Medulla oblongata (tissue), 1 donor: ENCODE measurements around the gene ANXA9.

Experiments
- DNase-seq: peaks from one replicate; pipeline ENCODE4 v3.0.0-alpha.2; 2015; ENCODE audit errors: extremely low spot score

The ANXA9 gene

GRCh38 chr1:150981805-150982712, at the start of gene ANXA9:
ANXA9 (plus strand) TSS chr1:150982292; CDS start chr1:150983106, 814 bp downstream.
- DNase-seq: no peak

GRCh38 chr1:150944856-150945255, 37.2 kb upstream of the ANXA9 start:
- DNase-seq: no peak

DNA sequence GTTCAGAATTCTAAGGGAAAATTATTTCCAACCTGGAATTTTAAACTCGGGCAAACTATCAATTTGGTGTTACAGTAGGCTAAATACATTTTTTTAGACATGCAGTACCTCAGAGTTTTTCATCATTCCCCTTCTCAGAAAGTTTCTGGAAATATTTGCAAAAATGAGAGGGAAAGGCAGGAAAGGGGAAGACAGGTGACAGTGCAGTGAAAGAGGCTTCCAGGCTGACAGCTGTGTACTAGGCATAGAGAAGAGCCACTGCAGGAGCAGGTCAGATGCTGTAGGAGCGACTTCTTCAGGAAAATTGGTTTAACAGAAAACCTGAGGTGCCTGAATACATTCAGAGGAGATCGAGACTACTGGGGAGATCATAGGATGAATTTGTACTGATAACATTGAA, 27.4 kb upstream of the ANXA9 start:
- no peak for DNase-seq

GRCh38 chr1:150955280-150955679, 26.8 kb upstream of the ANXA9 start:
- no peak for DNase-seq

DNA sequence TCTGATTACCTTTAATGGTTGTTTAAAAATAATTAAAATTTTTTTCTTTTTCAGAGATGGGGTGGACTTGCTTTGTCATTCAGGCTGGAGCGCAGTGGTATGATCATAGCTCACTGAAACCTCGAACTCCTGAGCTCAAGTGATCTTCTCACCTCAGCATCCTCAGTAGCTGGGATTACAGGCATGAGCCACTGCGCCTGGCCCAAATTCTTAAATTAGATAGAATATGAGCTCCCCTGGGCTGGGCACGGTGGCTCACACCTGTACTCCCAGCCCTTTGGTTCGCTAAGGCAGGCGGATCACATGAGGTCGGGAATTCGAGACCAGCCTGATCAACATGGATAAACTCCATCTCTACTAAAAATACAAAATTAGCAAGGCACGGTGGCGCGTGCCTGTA, 24.4 kb upstream of the ANXA9 start:
- DNase-seq: no peak

DNA sequence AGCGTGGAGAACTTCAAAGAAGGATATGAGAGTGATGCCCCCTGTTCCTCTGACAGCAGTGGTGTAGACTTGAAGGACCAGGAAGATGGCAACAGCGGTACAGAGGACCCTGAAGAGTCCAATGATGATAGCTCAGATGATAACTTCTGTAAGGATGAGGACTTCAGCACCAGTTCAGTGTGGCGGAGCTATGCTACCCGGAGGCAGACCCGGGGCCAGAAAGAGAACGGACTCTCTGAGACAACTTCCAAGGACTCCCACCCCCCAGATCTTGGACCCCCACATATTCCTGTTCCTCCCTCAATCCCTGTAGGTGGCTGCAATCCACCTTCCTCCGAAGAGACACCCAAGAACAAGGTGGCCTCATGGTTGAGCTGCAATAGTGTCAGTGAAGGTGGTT, 21.4 kb upstream of the ANXA9 start:
- DNase-seq: no peak

GRCh38 chr1:150961756-150962155, 20.3 kb upstream of the ANXA9 start:
- DNase-seq: no peak

DNA sequence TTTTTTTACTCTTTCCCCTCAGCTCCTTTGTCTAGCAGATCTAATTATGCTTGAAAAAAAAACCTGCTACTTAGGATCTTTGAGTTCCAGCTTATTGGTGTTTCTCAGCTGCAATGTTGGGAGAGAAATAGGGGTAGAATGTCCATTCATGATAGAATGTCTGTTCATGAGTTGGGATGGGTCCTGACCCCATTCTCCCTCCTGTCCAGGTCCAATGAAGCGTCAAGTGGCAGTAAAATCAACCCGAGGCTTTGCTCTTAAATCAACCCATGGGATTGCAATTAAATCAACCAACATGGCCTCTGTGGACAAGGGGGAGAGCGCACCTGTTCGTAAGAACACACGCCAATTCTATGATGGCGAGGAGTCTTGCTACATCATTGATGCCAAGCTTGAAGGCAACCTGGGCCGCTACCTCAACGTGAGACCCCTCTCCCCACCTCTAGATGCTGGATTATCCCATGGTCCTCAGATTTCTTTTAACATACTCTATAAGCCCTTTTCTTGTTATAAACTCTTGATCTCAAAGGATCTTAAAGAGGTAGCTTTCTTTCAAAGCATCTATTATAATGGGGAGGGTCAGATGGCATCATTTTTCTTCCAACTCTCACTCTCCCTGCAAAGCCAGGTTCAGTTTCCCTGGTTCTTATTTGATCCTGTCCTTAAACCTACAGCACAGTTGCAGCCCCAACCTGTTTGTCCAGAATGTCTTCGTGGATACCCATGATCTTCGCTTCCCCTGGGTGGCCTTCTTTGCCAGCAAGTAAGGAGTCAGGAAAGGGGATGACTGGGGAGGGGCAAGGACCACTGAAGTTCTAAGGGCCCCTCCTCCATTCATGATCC, 18.6 kb upstream of the ANXA9 start:
- no peak for DNase-seq

DNA sequence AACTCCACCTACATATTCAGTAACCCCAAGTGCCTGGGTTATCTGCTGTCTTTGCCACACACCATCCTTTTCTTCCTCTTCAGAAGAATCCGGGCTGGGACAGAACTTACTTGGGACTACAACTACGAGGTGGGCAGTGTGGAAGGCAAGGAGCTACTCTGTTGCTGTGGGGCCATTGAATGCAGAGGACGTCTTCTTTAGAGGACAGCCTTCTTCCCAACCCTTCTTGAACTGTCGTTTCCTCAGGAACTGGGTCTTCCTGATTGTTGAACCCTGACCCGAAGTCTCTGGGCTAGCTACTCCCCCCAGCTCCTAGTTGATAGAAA, 18.0 kb upstream of the ANXA9 start:
- DNase-seq: no peak

DNA sequence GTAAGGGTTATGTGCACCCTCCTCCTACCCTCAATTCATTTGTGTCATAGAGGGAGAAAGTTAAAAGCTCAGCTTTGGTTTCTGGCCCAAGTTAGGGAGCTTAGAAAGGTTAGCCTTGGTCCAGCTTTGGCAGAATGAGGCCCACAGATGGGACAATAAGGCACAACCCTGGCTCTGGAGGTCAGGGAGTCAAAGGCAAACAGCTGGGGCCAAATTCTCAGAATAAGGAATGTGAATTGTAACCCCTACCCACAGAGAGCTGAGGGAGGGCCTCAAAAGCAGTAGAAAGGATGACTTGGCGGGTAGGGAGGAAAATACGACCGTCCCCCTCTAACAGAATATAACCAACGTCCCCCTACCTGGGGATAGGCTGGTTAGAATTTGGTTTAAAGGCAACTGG, 16.5 kb upstream of the ANXA9 start:
- no peak for DNase-seq

- DNase-seq: peak; percentile 53
Measured at GRCh38 chr1:150966011-150966410, 16.1 kb upstream of the ANXA9 start.

DNA sequence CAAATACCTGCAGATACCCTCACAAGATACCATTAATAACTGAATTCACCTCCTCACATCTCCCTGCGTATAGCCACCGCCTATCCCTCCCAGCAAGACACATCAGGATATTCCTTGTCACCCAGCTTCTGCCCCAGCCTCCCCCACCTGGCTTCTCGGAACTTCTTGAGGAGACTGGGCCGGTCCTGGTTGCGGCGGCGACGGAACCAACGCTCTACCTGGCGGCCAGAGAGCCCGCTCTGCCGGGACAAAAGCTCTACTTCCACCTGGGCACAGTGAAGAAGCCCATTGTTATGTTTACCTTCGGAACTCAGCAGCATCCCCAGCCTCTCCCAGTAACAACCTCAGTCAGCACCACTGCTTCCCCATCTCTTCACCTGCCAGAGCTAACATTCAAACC, 14.2 kb upstream of the ANXA9 start:
- no peak for DNase-seq

GRCh38 chr1:150968491-150968890, 13.6 kb upstream of the ANXA9 start:
- peak; percentile 89 for DNase-seq

DNA sequence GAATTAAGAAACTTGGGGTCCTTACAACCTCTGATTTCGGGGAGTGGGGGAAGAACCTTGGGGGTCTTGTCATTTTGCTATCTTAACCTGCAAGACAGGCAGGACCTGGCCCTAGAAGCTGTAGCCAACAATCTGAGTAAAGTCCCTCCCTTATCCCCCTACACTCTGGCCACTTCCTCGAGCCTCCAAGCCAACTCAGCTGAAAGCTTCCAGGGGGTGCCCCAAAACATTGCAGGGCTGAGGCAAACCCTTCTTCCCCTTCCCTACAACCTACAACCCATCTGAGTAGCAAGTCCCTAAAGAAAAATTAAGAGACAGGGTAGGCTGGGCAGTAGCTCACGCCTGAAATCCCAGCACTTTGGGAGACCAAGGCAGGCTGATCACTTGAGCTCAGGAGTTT, 12.5 kb upstream of the ANXA9 start:
- no peak for DNase-seq

GRCh38 chr1:150970808-150971582, 11.1 kb upstream of the ANXA9 start:
- no peak for DNase-seq

DNA sequence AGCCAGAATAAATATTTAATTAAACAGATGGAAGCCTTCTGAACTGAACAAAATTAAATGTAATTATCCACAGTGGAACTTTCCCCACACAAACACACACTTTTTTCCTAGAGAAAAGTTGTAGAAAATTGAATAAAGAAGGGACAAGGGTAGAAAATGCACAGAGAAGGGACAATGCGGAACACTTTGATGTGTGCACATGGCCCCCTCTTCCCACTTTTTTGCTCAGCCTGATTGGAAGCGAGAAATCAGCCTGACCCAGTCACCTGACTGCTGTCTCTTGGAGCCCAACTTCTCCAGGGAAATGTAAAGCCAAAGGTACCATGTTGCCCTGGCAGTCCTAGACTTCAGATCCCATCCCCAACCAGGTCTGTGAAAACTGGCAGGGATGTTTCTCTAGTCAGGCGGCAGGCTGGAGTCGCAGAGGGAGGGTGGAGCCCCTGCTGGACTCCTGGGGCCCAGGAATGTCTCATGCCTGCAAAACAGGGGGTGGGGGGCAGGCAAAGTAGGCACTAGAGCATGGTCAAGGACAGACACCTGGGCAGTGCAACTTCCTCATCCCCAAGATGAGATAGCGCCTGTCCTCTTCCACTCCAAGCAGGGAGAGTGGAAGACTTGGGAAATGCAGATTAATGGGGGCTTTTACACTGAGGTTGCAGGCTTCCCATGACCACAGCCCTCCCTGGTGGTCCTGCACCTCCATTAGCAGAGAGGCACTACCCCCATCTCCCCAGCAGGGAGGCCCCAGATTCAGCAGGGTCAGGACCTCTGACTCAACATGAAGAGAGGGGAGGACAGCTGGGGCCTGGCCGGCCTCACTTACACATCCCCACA, 10.3 kb upstream of the ANXA9 start:
- DNase-seq: no peak

DNA sequence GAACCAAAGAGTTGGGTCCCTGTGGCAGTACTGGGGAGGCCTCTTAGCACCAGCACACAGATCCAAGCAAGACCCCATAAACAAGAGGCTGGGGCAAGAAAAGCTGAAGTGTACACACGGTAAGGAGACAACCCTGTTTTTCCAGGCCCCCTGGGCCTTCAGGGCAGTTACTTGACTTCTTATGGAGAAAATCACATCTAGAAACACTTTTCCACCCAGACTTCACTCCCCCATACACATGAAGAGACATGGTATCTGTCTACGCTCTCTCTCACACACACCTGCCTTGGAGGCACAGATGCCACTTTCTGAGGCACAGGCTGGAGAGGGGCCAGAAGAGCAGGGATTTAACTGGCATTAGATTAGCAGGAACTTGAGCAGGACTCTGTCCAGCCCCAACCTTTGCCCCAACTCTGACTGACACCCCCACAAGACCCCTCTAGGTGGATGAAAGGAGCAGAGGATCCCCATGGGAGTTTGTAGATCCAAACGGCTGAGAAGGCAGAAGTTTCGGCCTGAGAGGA, 9.6 kb upstream of the ANXA9 start:
- DNase-seq: no peak

DNA sequence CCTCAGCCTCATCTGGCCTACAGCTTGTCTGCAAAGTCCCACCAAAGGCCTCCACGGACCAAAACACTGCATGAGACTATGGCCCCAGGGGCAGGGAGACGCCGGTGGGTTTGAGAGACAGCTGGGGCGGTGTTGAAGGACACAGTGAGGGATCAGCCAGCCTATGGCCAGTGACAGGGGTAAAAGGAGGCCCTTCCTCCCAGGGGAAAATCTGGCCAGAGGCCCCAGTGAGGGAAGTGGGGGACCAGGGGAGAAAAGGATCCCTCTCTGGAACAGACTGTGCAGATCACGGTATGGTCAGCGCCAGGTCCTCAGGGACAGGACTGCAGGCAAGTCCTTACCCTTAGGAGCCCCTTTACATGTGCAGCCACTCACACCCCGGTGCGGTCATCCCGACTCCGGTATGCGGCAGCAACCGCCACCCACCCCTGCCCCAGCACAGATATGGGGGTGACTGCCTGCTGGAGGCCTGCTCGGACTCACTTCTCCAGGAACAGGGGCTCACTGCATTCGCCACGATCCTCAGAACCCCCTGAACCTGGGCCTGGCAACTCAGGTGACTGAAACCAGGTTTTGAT, 8.7 kb upstream of the ANXA9 start:
- DNase-seq: no peak

DNA sequence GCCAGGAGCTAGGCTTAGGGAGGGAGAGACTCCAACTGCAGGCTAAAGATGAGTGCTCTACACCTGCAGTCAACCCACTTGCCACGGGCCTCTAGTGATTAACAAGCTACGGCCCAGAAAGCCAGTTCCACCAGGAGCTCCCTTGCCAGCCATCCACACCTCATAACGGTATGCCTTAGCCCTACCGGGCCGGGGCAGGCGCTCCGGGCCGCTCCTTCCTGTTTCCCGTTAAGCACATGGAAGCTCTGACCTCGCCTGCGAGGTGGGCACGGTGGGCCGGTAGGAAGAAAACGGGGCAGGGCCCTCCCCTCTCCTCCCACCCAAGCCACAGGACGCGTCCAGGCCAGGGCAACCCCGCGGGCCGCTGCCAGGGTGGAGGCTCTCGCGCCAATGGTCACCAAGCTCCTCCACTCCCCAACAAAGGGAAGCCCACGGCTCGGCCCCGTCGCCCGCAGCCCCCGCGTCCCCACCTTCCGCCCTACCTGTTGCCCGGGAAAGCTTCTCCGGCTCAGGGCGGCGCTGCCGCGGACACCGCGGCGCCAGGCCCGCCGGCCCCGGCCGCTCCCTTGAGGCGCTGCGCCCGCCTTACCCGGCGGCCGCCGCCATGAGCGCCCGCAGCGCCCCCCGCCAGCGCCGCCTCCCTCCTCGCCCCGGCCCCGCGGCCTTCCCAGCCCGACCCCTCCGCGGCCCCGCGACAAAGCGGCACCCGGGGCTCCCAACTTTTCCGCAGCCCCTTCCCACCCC, 8.1 kb upstream of the ANXA9 start:
- DNase-seq: no peak
